Right lobe of liver (tissue), 4 donors: Measurements from ENCODE around the gene IL17RA.

ENCODE experiments used
- CTCF ChIP-seq, 4 donors: fragments of 200-600 bp in 3 of 4; fragments of 450-650 bp in 1 of 4; IDR thresholded peaks; one replicate each; pipeline versions ENCODE4 v1.5.1 to v1.8.0; 2016 to 2022; ENCODE audit warnings: antibody characterized with exemption in 4 of 4, mild to moderate bottlenecking in 2 of 4
- POLR2A ChIP-seq: fragments of 450-650 bp; IDR thresholded peaks from one replicate; pipeline ENCODE4 v1.6.1; 2017; ENCODE audit warnings: antibody characterized with exemption, mild to moderate bottlenecking
- donor health status: DM: no; HTN: no; CAD: no.
- donor health status: DM: no; HTN: no; CAD: no.
- donor health status: DM: no; HTN: yes; CAD: no.

- TF ChIP-seq CTCF (IDR thresholded peaks at IDR 0.05) (no peak), POLR2A (no peak)
Observed at GRCh38 chr22:17097062-17097461, 12.3 kb downstream of the IL17RA start.
